Mesothelial cell of epicardium (in vitro differentiated cells): ENCODE data around the gene CDH15. TPM values are rescaled to one million over a fixed set of nuclear protein-coding genes. Genes with fewer than 3 reads are reported as not detected.

Experiments used
- DNase-seq, 2 experiments: peaks; one replicate each; pipeline ENCODE4 v3.0.0; 2021; ENCODE audit warnings: low spot score in 2 of 2; ENCODE audit not compliant: unreplicated experiment in 2 of 2
- H3K27ac Mint-ChIP-seq: 2 replicates; pipeline ENCODE4 v1.8.0; 2021; ENCODE audit warnings: mixed read lengths
- H3K27me3 Mint-ChIP-seq: 2 replicates; pipeline ENCODE4 v1.8.0; 2021; ENCODE audit warnings: low read depth, mixed read lengths
- H3K36me3 Mint-ChIP-seq: 2 replicates; pipeline ENCODE4 v1.8.0; 2021; ENCODE audit warnings: mixed read lengths
- H3K4me1 Mint-ChIP-seq: 2 replicates; pipeline ENCODE4 v1.8.0; 2021; ENCODE audit warnings: mixed read lengths
- H3K4me3 Mint-ChIP-seq: 2 replicates; pipeline ENCODE4 v1.8.0; 2021; ENCODE audit warnings: mild to moderate bottlenecking, moderate library complexity, mixed read lengths
- H3K9me3 Mint-ChIP-seq: 2 replicates; pipeline ENCODE4 v1.8.0; 2021; ENCODE audit warnings: mixed read lengths
- CTCF ChIP-seq: fragments of 200-600 bp; sonication (generic); IDR thresholded peaks from one replicate; pipeline ENCODE4 v1.5.0; 2021; ENCODE audit warnings: antibody characterized with exemption; ENCODE audit not compliant: unreplicated experiment
- total RNA-seq: library from RNA; stranded (reverse); gene quantifications from 3 replicates; pipeline ENCODE4 v1.2.1, GENCODE V29; 2021

Gene CDH15
- total RNA-seq, 1 donor from 2014 or later, result 0.18 TPM

- Mint-ChIP-seq H3K36me3 (peaks cover 3% of the 10 kb centered on the region), H3K4me3 (no peak overlapping the region), H3K27me3 (peaks cover 3% of the 10 kb centered on the region), H3K9me3 (no peaks in the 10 kb centered on the region), H3K4me1 (peaks cover 7% of the 10 kb centered on the region), H3K27ac (no peak overlapping the region)
- TF ChIP-seq CTCF, result no peak
- no peak for DNase-seq
These were observed 14.6 kb upstream of the CDH15 start for GRCh38 chr16:89156740-89157645.

GRCh38 chr16:89157778-89158177 lies 13.8 kb upstream of the CDH15 start:
- no peak overlapping the region for H3K4me3 Mint-ChIP-seq
- peaks cover 4% of the 10 kb centered on the region for H3K27me3 Mint-ChIP-seq
- TF ChIP-seq CTCF, result no peak
- no peaks in the 10 kb centered on the region for H3K36me3 Mint-ChIP-seq
- no peaks in the 10 kb centered on the region for H3K9me3 Mint-ChIP-seq
- DNase-seq, result no peak
- peaks cover 7% of the 10 kb centered on the region for H3K4me1 Mint-ChIP-seq
- H3K27ac Mint-ChIP-seq, result no peak overlapping the region

GRCh38 chr16:89159066-89159849 lies 12.3 kb upstream of the CDH15 start:
- Mint-ChIP-seq H3K9me3 (no peaks in the 10 kb centered on the region), H3K27me3 (peaks cover 4% of the 10 kb centered on the region), H3K27ac (no peak overlapping the region), H3K4me1 (peaks cover 9% of the 10 kb centered on the region), H3K4me3 (no peak overlapping the region), H3K36me3 (no peaks in the 10 kb centered on the region)
- no peak for TF ChIP-seq CTCF
- DNase-seq, result no peak

GRCh38 chr16:89159850-89160354 lies 11.6 kb upstream of the CDH15 start:
- no peak for TF ChIP-seq CTCF
- no peak overlapping the region for H3K4me3 Mint-ChIP-seq
- H3K27ac Mint-ChIP-seq, result no peak overlapping the region
- H3K27me3 Mint-ChIP-seq, result peaks cover 4% of the 10 kb centered on the region
- no peaks in the 10 kb centered on the region for H3K36me3 Mint-ChIP-seq
- no peak for DNase-seq
- H3K9me3 Mint-ChIP-seq, result no peaks in the 10 kb centered on the region
- peaks cover 13% of the 10 kb centered on the region for H3K4me1 Mint-ChIP-seq

- H3K27me3 Mint-ChIP-seq, result peaks cover 4% of the 10 kb centered on the region
- H3K36me3 Mint-ChIP-seq, result no peaks in the 10 kb centered on the region
- H3K4me1 Mint-ChIP-seq, result peaks cover 5% of the 10 kb centered on the region
- TF ChIP-seq CTCF, result no peak
- H3K9me3 Mint-ChIP-seq, result no peaks in the 10 kb centered on the region
- no peak for DNase-seq
- no peak overlapping the region for H3K4me3 Mint-ChIP-seq
- no peak overlapping the region for H3K27ac Mint-ChIP-seq
These were observed 10.4 kb upstream of the CDH15 start for GRCh38 chr16:89160977-89161701.
